ENCODE measurements around the gene JUNB. TPM values are rescaled to one million over a fixed set of nuclear protein-coding genes. Genes with fewer than 3 reads are reported as not detected.
"Not testable (repeated sequence)": the region's sequence is repeated elsewhere in the genome, so short reads cannot be mapped to it uniquely, and the experiment has no call there.

The JUNB gene
- total RNA-seq, 1 experiment from 2014 or later: 116 TPM

DNA sequence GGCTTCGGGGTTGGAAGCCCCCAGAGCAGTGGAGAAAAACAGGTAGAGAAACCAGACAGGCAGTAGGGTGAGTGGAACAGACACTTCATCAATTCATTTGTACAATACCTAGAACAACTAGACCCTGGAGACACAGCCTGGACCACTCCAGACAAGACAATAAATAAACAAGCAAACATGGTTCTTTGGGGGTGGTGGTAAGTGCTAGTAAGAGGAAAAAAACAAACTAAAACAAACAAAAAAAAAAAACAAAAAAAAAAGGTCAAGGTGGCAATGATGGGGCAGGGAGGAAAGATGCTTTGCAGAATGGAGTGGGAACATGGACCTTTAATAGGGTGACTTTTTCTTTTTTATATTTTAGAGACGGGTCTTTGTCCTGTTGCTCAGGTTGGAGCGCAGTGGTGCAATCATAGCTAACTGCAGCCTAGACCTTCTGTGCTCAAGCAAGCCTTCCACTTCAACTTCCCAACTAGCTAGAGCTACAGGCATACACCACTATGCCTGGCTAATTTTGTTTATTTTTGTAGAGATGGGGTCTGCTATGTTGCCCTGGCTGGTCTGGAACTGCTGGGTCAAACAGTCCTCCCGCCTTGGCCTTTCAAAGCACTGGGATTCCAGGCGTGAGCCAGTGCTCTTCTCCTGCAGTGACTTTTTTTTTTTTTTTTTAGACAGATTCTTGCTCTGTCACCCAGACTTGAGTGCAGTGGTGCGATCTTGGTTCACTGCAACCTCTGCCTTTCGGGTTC lies 3.1 kb downstream of the JUNB start:
- no peaks in the 10 kb centered on the region for H3K9me3 Mint-ChIP-seq (ENCODE audit: low read depth, unreplicated experiment)
- TF ChIP-seq, protein P1, sequence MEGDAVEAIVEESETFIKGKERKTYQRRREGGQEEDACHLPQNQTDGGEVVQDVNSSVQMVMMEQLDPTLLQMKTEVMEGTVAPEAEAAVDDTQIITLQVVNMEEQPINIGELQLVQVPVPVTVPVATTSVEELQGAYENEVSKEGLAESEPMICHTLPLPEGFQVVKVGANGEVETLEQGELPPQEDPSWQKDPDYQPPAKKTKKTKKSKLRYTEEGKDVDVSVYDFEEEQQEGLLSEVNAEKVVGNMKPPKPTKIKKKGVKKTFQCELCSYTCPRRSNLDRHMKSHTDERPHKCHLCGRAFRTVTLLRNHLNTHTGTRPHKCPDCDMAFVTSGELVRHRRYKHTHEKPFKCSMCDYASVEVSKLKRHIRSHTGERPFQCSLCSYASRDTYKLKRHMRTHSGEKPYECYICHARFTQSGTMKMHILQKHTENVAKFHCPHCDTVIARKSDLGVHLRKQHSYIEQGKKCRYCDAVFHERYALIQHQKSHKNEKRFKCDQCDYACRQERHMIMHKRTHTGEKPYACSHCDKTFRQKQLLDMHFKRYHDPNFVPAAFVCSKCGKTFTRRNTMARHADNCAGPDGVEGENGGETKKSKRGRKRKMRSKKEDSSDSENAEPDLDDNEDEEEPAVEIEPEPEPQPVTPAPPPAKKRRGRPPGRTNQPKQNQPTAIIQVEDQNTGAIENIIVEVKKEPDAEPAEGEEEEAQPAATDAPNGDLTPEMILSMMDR (IDR thresholded peaks at IDR 0.05; ENCODE audit: unreplicated experiment): no peak
- BruUV-seq (replicated peaks): no TSS peak
- no peaks in the 10 kb centered on the region for H3K27me3 Mint-ChIP-seq (ENCODE audit: unreplicated experiment)
- peaks cover 78% of the 10 kb centered on the region for H3K36me3 Mint-ChIP-seq (ENCODE audit: insufficient read depth, unreplicated experiment)
- no peak for DNase-seq
- peak overlapping the region; percentile 86 for H3K4me3 Mint-ChIP-seq (ENCODE audit: low read depth, unreplicated experiment)
- peaks cover 23% of the 10 kb centered on the region for H3K4me1 Mint-ChIP-seq (ENCODE audit: low read depth, unreplicated experiment)
- intact Hi-C loops (cut with micrococcal nuclease; ENCODE audit: unreplicated experiment): no loop called here
- CTCF ChIA-PET: interaction anchor here (0.7 to 2.4 kb wide), 2 partner anchors 34 to 73 kb away, joined by 3 to 15 read pairs; no protein-coding TSS in a partner anchor
- peak overlapping the region; percentile 81 for H3K27ac Mint-ChIP-seq (ENCODE audit: unreplicated experiment)

DNA sequence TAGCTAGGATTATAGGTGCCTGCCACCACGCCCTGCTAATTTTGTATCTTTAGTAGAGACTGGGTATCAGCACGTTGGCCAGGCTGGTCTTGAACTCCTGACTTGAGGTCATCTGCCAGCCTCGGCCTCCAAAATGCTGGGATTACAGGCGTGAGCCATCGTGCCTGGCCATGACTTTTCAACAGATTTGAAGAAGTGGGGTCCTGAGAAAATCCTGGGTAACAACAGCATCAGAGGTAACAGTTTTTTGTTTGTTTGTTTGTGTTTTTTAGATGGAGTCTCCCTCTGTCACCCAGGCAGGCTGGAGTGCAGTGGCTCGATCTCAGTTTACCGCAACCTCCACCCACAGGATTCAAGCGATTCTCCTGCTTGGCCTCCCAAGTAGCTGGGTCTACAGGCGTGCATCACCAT lies 3.7 kb downstream of the JUNB start:
- Mint-ChIP-seq H3K4me1 (ENCODE audit: low read depth, unreplicated experiment) (peaks cover 23% of the 10 kb centered on the region), H3K4me3 (ENCODE audit: low read depth, unreplicated experiment) (no peak overlapping the region), H3K36me3 (ENCODE audit: insufficient read depth, unreplicated experiment) (peaks cover 78% of the 10 kb centered on the region), H3K9me3 (ENCODE audit: low read depth, unreplicated experiment) (no peaks in the 10 kb centered on the region), H3K27me3 (ENCODE audit: unreplicated experiment) (no peaks in the 10 kb centered on the region), H3K27ac (ENCODE audit: unreplicated experiment) (no peak overlapping the region)
- no TSS peak for BruUV-seq (replicated peaks)
- intact Hi-C loops (cut with micrococcal nuclease; ENCODE audit: unreplicated experiment): loop anchor here (1.0 kb wide), 1 partner anchor 18 kb away; no protein-coding TSS in a partner anchor
- no peak for DNase-seq
- TF ChIP-seq, protein P1 (IDR thresholded peaks at IDR 0.05; ENCODE audit: unreplicated experiment): no peak
- CTCF ChIA-PET: interaction anchor here (0.7 to 2.4 kb wide), 3 partner anchors 34 to 74 kb away, joined by 3 to 15 read pairs (median 4); no protein-coding TSS in a partner anchor

DNA sequence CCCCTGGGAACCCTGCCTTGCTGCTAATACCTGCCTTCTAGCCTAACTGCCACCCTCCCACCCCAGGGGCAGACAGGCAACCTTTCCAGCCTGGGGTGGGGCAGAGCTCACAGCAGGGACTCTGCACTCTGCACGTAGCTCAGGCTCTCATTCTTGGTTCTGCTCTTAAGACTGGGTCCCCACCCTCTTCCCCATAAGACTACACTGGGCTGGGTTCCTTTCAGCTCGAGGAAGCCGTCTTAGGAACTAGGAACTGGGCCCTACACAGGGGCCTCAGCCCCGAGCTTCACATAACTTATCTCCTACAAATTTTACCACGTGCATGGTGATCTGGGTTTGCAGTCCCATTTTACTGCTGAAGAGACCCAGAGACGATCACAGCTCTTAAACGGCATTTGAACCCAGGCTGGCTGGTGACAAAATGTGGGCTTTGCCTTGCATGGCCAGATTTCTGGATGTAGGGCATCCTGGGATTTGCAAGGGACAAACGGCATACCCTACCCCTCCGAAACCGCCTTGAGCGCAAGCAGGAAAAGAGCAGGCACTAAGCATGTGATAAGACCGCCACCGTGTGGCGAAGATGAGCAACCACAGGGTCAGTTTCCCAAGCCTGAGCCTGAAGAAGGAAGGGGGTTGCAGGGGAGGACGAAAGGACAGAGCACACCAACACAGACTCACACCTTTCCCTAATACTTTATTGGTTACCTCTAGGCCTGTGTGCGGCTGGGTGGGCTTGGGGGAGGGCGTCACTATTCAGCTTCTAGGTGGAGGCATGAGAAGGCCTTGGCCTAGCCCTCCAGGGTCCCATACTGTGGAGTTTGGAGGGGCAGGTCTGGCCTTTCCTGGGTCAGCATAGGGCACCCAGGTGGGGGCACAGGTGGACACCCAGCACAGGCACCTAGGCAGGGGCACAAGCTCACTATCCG lies 5.1 kb downstream of the JUNB start:
- no TSS peak for BruUV-seq (replicated peaks)
- H3K4me3 Mint-ChIP-seq (ENCODE audit: low read depth, unreplicated experiment): peak overlapping the region; percentile 56
- peaks cover 73% of the 10 kb centered on the region for H3K36me3 Mint-ChIP-seq (ENCODE audit: insufficient read depth, unreplicated experiment)
- intact Hi-C loops (cut with micrococcal nuclease; ENCODE audit: unreplicated experiment): loop anchor here (1.0 kb wide), 1 partner anchor 36 kb away; no protein-coding TSS in a partner anchor
- DNase-seq: peak; percentile 70
- H3K9me3 Mint-ChIP-seq (ENCODE audit: low read depth, unreplicated experiment): no peaks in the 10 kb centered on the region
- CTCF ChIA-PET: interaction anchor here (0.6 to 2.4 kb wide), 7 partner anchors 19 to 1378 kb away, joined by 3 to 15 read pairs (median 3); partner anchors contain the start of gene RGL3
- peak overlapping the region; percentile 89 for H3K27ac Mint-ChIP-seq (ENCODE audit: unreplicated experiment)
- TF ChIP-seq, protein P1 (IDR thresholded peaks at IDR 0.05; ENCODE audit: unreplicated experiment): peak; percentile 86
- no peaks in the 10 kb centered on the region for H3K27me3 Mint-ChIP-seq (ENCODE audit: unreplicated experiment)
- H3K4me1 Mint-ChIP-seq (ENCODE audit: low read depth, unreplicated experiment): peaks cover 13% of the 10 kb centered on the region

DNA sequence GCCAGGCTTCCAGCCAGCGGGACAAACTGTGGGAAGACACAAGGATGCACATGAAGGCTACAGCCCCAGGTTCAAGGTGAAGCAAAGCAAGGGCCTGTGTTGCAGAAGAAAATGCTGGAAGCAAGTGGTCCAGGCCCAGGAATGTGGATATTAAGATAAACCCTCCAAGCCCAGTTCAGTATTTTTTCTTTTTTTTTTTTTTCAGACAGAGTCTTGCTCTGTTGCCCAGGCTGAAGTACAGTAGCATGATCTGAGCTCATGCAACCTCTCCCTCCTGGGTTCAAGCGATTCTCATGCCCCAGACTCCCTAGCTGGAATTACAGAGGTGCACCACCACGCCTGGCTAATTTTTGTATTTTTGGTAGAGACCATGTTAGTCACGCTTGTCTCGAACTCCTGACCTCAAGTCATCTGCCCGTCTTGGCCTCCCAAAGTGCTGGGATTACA lies 5.9 kb downstream of the JUNB start:
- no peak for DNase-seq
- peaks cover 73% of the 10 kb centered on the region for H3K36me3 Mint-ChIP-seq (ENCODE audit: insufficient read depth, unreplicated experiment)
- no TSS peak for BruUV-seq (replicated peaks)
- TF ChIP-seq, protein P1 (IDR thresholded peaks at IDR 0.05; ENCODE audit: unreplicated experiment): no peak
- no peaks in the 10 kb centered on the region for H3K9me3 Mint-ChIP-seq (ENCODE audit: low read depth, unreplicated experiment)
- intact Hi-C loops (cut with micrococcal nuclease; ENCODE audit: unreplicated experiment): no loop called here
- no peak overlapping the region for H3K27ac Mint-ChIP-seq (ENCODE audit: unreplicated experiment)
- H3K27me3 Mint-ChIP-seq (ENCODE audit: unreplicated experiment): no peaks in the 10 kb centered on the region
- CTCF ChIA-PET: interaction anchor here (0.7 to 1.1 kb wide), 2 partner anchors 63 to 1378 kb away, joined by 3 read pairs; partner anchors contain the start of gene RGL3
- H3K4me1 Mint-ChIP-seq (ENCODE audit: low read depth, unreplicated experiment): peaks cover 15% of the 10 kb centered on the region
- no peak overlapping the region for H3K4me3 Mint-ChIP-seq (ENCODE audit: low read depth, unreplicated experiment)

DNA sequence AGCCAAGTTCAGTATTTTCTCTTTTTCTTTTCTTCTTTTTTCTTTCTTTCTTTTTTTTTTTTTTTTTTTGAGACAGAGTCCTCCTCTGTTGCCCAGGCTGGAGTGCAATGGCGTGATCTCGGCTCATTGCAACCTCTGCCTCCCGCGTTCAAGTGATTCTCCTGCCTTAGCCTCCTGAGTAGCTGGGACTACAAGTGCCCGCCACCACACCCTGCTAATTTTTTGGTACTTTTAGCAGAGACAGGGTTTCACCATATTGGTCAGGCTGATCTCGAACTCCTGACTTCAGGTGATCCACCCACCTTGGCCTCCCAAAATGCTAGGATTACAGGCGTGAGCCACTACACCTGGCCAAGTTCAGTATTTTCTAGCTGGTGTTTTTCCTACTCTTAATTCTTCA lies 6.3 kb downstream of the JUNB start:
- H3K27ac Mint-ChIP-seq (ENCODE audit: unreplicated experiment); H3K4me3 Mint-ChIP-seq (ENCODE audit: low read depth, unreplicated experiment); H3K9me3 Mint-ChIP-seq (ENCODE audit: low read depth, unreplicated experiment); intact Hi-C loops (cut with micrococcal nuclease; ENCODE audit: unreplicated experiment); DNase-seq; H3K27me3 Mint-ChIP-seq (ENCODE audit: unreplicated experiment); BruUV-seq (replicated peaks): not testable (repeated sequence)
- peaks cover 20% of the 10 kb centered on the region for H3K4me1 Mint-ChIP-seq (ENCODE audit: low read depth, unreplicated experiment)
- CTCF ChIA-PET: interaction anchor here (0.7 to 1.1 kb wide), 2 partner anchors 64 to 1379 kb away, joined by 3 read pairs; partner anchors contain the start of gene RGL3
- peaks cover 73% of the 10 kb centered on the region for H3K36me3 Mint-ChIP-seq (ENCODE audit: insufficient read depth, unreplicated experiment)
